Ammon's horn (tissue), 1 donor: ENCODE data around the gene UQCC2.
A peak's percentile ranks its signal among the peaks of the same experiment; 100 is the strongest.

Experiments
- DNase-seq: peaks from one replicate; pipeline ENCODE4 v3.0.0-alpha.2; 2016; ENCODE audit warnings: low spot score

UQCC2 gene

GRCh38 chr6:33744001-33744848, 32.7 kb upstream of the UQCC2 start:
- peak; percentile 88 for DNase-seq

GRCh38 chr6:33742837-33743236, 31.3 kb upstream of the UQCC2 start:
- DNase-seq, result no peak

DNA sequence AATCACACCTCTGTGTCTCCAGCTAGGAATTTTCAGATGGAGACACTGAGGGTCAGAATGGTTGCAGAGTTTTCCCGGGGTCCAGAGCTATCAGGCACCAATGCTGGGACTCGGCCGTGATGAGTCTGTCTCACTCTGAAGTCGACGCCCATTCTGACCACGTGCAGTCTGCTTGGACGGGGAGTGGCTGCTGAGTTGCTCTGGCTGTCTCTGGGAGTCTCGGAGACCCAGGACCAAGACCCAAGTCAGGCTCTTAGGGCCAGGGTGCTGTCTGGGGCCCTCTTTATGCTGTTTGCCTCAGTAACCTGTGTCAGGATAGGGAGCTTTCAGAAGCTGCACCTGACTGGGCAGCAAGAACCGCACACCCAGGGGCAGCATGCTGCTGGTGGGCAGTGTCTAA, 30.6 kb upstream of the UQCC2 start:
- DNase-seq, result no peak

DNA sequence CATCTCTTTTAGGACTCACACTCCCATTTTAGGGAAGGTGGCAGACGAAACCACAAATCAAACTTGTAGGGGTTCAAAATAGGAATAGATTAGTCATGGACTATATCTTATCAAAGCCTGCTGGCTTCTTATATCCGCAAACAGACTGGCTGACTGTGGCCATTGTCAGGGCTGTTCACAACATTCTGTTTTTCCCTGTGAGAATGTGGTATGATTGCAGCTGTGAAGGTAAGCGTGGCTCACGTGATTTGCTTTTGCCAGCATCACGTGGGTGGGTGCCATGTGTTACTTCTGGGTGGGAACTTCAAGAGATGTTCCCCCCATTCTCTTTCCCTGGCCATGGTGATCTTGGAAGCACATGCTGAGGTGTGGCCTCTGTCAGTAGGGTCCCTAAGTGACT, 29.3 kb upstream of the UQCC2 start:
- DNase-seq, result no peak

DNA sequence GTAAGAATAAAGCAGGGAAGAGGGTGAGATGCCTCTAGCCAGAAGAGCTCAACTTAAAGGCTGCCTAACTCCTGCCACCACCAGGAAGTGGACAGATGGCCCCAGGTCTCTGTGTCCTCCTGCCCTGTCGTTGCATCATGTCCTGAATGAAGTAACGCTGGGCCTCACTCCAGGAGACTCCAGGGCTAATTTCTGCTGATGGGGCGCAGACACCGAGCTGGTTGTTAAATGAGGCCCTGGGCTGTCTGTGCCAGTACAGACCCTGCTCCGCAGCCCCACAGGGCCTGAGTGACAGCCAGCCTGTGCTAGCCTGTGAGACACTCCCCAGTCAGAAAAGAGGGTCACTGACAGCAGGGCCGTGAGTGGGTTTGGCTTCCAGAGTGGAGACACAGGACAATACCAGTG, 28.7 kb upstream of the UQCC2 start:
- no peak for DNase-seq

- no peak for DNase-seq
These were observed 28.1 kb upstream of the UQCC2 start for GRCh38 chr6:33739571-33739970.

DNA sequence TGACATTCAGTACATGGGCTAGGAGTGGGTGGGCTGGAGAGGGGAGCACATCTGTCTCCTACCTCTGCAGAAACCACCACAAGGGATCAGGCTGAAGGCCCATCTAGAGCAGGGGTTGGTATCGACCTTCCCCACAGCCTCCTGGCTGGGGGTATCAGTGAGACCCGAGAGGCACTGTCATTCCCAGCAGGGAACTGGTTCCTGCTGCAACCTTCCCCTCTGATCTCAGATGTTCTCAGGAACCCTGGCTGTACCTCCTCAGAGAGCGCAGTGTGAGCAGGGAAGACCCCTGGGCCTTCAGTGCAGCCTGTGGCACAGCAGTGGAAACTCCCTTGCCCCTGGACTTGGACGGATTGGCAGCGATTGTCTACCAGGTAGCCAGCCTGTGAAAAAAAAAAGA, 27.4 kb upstream of the UQCC2 start:
- DNase-seq, result no peak

- no peak for DNase-seq
These were observed 26.7 kb upstream of the UQCC2 start for GRCh38 chr6:33738153-33738552.

- DNase-seq, result no peak
These were observed 25.9 kb upstream of the UQCC2 start for GRCh38 chr6:33737267-33738026.

- DNase-seq, result no peak
These were observed 23.7 kb upstream of the UQCC2 start for GRCh38 chr6:33735216-33735615.

DNA sequence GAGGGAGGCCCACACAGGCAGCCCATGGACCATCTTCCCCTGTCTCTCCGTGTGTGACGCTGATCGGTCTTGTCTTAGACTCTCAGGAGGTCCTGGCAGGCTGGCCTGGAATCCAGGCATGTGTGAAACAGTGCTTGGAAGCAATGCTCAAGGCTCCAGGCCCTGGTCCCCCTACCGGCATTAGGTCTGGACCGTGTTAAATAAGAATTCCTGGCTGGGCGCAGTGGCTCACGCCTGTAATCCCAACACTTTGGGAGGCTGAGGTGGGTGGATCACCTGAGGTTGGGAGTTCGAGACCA, 22.2 kb upstream of the UQCC2 start:
- DNase-seq, result no peak

DNA sequence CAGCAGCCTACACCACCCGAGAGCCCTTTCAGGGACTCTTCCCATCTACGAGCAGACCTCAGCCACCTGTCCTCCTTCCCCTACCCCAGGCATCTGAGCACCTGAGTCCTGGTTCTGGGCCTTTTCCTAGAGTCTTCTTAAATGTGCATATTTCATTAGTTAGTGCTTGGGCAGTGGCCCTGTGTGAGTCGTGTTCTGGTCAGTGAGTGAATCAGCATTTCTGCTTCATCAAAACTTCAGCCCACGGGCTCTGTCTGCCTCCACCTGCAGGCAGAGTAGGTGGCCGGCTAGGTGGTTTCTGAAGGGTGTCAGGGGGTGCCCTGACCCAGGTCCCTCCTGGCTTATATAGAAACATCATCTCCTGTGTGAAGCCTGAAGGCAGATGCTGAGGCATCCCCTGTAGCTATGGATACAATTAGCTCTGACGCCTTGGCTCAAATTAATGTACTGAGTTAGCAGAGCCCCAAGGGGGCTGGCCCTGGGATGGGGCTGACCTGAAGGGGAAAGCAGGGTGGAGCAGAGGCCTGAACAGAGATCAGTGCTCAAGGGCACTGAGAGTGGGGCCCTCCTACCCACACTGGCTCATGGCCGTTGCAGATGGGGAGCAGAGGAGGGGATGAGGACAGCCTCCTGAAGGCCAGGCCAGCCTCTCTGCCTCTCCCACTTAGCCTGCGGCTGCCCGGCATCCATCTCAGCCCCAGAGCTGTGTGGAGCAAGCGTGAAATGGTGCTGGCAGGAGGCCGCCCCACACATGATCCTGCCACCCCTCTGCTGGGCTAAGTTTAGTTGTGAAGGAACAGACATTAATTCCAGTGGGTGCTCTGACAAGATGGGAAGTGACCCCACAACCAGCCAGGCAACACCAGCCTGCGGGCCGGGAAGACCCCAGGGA, 21.6 kb upstream of the UQCC2 start:
- no peak for DNase-seq

DNA sequence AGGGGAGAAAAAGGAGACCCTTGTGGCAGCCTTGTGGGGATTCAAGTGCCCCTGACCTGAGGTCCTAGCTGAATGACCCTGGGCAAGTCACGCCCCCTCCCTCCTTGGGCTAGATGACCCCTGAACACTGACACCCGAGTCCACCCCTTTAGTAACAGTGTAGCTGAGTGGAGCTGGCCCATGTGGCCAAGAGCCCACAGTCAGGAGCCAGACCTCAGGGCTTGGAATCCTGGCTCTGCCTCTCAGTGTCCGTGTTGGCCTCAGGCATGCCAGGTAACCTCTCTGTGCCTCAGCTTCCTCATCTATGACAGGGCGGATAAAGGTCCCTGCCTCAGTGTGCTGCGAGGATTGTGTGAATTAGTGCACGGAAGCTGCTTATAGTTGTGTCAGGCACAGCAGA, 20.9 kb upstream of the UQCC2 start:
- DNase-seq, result no peak

GRCh38 chr6:33731751-33732282, 20.3 kb upstream of the UQCC2 start:
- DNase-seq, result no peak

GRCh38 chr6:33731035-33731434, 19.5 kb upstream of the UQCC2 start:
- no peak for DNase-seq

- no peak for DNase-seq
These were observed 19.1 kb upstream of the UQCC2 start for GRCh38 chr6:33730611-33731010.

GRCh38 chr6:33729059-33729458, 17.6 kb upstream of the UQCC2 start:
- DNase-seq, result no peak

DNA sequence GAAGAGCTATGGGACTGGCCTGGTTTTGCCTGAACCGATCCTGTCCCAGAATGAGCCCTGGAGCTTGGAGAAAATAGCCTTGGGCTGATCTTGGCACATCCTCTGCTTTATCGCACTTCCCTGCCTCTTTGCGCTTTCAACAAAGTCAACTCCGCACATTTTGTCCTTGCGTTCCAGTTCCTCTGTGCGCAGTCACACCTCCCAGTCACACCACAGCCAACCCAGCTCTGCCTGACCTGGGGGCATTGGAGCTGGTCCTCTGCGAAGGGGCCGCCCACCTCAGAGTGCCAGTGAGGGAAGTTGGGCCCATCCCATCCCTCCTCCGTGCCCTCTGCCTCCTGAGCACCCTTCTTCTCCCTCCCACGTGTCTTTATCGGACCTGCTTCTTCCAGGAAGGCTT, 16.9 kb upstream of the UQCC2 start:
- no peak for DNase-seq

- no peak for DNase-seq
These were observed 16.4 kb upstream of the UQCC2 start for GRCh38 chr6:33727932-33728331.

DNA sequence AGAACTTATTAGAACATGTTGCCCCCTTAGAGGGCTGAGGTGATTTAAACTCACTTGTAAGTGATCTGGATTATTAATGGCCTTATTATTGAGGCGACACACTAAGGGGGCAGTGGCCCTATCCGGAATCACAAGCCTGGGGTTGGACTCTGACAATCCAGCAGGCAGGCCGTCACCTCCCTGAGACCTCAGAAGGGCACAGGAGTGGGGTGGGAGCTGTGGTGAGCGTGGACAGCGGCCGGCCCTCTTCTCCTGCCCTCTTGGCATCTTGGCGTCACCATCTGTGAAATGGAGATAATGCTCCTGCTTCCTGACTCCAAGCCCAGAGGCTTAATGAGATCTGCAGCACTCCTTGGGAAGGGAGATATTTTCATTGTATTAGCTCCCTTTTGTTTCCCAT, 15.6 kb upstream of the UQCC2 start:
- DNase-seq, result no peak

- no peak for DNase-seq
These were observed 15.2 kb upstream of the UQCC2 start for GRCh38 chr6:33726696-33727095.

DNA sequence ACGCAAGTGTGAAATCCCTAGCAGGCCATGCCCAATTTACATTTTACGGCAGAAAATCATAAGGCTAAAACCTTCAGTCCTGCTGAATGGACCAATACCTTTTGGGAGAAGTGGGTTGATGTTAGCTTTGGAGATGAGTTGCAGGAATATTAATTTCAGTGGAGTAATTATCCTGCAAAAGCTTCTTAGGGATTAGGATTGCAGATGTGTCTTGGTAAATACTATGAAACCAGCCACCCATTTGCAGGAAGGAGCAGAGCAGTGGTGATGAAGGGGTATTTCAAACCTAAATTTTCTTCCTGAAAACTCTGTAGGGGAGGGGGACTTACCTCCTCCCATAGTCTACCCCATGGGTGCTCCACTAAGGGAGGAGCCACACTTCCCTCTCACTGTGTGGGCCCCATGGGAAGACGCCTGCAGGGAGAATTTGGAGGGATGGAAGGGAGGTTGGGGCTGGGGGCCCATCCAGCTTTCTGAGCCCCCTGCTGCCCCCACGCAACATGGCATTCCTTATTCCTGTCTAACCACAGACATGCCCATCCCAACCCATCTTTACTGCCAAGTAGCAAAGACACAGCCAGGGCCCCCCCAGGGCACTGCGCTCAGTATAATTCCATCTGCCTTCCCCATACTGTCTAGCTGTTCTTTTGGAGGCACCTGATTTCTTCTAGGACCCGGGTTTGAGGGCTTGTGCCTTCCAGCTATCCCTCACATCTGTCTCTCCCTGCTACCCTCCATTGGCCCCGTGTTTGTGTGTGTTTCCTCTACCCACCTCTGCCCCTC, 14.6 kb upstream of the UQCC2 start:
- DNase-seq, result no peak
